GM19351 (cell line): ENCODE data around the gene TMOD1.

Experiments
- ATAC-seq: cut with Tn5 transposase; IDR thresholded peaks from one replicate; pipeline ENCODE4 v1.9.1; 2021; ENCODE audit warnings: mild to moderate bottlenecking, moderate library complexity; ENCODE audit not compliant: unreplicated experiment

TMOD1 gene

GRCh38 chr9:97515662-97516061 lies 14.2 kb downstream of the TMOD1 start:
- no peak for ATAC-seq

DNA sequence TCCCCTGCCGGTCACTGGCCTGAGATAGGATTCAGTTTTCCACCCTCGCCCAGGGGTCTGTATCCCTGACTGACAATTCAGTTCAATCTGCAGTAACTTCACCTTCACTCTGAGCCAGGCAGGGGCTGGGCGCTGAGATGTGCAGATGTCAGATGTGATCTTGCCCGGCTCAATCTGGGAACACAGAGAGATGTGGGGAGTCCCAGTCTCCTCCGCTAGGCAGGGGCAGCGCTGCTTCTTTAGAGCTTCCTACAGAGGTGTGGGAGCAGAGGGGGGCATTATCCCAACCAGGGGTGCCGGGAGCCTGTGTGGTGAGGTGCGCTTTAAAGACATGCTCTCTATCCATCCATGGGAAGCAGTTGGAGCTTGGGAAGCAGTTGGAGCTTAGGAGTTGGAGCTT lies 14.6 kb downstream of the TMOD1 start:
- ATAC-seq = no peak

DNA sequence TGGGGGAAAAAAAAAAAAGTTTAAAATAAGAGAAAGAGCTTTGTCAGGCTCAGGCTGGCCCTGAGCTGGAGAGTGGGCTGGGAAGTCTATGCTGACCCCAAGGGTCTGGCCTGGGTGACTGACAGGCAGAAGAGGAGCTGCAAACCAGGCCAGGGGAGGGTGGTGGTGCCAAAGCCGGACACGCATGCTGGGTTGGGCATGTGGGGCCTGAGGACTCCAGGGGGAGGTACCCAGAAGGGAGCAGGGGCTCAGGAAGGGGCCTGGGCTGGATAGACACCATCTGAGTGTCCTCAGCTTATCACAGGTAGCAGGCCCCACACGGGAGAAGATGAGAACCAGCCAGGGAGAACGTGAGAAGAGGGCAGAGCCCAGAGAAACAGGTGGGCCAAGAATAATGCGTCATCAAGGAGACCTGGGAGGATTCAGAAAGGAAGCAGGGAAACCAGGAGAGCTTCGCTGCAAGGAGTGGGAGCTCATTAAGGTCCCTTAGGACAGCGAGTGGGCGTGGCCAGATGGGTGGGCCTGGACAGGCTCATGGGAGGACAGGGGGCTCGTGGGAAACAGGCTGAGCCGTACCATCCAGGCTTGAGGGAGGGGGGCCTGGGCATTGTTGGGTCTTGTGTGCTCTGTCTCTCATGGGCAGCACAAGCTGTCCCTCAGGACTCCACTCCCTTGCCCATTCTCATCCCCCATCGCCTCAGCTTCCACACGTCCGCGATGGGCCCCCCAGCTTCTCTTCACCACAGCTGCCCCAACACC lies 16.0 kb downstream of the TMOD1 start:
- no peak for ATAC-seq

DNA sequence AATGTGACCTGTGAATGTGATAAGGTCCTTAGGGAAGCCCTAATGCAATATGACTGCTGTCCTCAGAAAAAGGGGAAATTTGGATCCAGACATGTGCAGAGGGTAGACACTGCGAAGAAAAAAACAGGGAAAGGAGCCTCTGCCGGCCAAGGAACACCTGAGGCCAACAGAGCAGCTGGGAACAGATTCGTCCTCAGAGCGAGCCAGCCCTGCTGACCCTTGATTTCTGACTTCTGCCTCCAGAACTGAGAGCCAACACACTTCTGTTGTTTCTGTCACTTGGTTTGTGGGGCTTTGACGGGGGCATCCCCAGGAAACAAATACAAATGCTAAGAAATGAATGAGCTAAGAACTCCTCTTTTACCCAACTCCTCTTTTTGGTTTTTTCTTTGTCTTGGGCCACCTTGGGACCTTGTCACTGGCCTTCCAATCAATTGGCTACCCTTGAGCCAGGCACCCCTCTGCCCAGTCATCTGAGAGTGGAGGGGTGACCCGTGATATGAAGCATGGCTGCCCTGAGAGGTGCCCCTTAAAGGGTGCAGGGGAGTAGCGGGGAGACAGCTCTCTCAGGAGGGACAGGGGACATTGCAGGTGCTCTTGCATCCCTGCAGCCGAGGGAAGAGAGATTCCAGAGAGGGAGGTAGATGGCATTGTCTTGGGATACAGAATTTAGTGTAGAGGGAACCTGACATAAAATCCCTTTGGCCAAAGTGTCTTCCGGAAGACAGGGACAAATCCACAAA lies 16.9 kb downstream of the TMOD1 start:
- no peak for ATAC-seq

- ATAC-seq = no peak
These were observed 17.4 kb downstream of the TMOD1 start for GRCh38 chr9:97518909-97519307.

GRCh38 chr9:97519441-97519970 lies 18.0 kb downstream of the TMOD1 start:
- ATAC-seq = no peak

- ATAC-seq = no peak
These were observed 20.3 kb downstream of the TMOD1 start for GRCh38 chr9:97521576-97522333.

DNA sequence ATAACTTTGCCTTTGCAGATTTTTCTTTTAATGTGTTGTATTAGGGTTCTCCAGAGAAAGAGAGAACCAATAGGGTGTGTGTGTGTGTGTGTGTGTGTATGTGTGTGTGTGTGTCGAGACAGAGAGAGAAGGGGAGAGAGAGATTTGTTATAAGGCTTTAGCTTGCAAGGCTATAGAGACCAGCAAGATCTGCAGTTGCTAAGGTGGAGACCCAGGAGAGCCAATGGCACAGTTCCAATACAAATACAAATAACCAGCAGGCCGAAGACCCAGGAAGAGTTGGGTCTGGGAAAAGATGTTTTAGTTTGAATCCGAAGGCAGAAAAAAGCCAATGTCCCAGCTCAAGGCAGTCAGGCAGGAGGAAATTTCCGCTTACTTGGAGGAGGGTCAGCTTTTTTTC lies 23.0 kb downstream of the TMOD1 start:
- ATAC-seq = no peak

DNA sequence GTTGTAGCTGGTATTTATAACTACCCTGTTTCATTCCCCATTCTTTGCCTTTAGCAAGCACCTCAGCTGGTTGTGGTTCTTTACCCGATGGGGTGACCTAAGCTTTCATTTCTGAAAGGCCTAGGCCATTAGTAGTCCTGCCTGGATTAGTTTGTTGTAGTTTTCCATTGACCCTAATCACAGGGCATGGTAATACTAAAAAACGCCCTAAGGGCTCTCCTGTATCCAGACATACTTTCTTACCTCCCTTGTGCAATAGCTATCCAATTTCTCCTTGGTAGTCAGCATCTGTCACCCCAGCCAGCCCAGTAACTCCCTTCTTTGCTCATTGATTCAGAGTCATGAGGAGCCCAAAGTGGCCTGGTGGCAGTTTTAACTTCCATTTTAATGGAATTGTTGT lies 24.0 kb downstream of the TMOD1 start:
- ATAC-seq = no peak

DNA sequence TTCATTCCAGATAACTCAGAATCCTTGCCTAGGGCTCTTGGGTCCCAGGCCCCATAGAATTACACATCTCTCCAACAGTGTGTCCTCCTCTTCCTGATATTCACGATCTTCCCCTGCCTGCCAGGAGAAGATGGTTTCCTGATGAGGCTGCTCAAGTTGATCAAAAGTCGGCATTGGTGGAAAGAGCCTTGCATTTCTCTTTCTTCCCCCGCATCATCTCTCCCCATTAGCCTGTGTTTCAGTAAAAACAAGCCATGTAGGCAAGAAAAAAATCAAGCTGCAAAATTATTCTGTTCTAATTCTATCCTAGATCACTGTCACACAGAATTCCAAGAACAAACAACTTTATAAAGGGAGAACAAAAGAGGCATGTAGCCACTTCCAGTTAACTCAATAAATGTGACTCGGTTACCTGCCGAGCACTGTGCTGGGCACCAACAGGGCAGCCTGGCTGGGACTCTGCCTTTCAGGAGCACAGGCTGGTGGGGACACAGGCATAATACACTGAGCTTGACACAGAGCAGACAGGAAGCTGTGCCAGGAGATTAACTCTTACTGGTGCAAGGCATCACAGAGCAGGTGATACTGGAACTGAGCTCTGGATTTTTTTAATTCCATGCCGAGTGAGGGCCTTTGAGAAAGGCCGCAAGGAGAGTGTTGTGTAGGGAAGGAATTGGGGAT lies 25.6 kb downstream of the TMOD1 start:
- no peak for ATAC-seq

GRCh38 chr9:97527626-97528528 lies 26.4 kb downstream of the TMOD1 start:
- no peak for ATAC-seq

DNA sequence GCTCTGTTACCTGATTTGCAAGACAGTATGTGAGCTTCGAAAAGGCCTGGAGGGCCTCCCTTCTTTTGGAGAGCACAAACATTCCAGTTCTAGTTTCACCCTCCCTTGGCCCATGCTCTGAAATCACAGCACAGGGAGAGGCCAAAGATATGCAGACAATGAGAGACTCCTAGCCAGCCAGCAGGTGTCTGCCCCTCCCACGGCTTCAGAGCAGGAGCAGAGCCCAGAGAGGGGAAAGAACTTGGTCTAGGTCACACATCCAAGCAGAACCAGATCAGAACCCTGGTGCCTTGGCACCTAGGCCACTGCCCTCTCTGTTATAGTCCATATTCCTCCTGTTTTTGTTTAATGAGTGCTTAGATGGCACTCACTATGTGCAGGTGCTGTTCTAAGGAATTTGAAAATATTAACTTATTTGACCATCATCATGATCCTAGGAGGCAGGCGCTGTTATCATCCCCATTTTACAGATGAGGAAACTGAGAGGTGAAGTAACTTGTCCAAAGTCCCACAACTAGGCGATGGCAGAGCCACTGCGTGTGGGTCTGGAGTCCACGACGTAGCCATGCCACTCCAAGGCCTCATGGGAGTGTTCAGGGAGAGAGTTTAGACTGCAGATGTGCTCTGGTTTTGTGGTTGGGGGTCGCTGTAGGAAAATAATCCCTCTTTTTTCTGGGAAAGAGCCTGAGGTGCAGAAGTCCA lies 27.2 kb downstream of the TMOD1 start:
- no peak for ATAC-seq

- ATAC-seq = peak; percentile 91
These were observed 28.1 kb downstream of the TMOD1 start for GRCh38 chr9:97529363-97530076.

DNA sequence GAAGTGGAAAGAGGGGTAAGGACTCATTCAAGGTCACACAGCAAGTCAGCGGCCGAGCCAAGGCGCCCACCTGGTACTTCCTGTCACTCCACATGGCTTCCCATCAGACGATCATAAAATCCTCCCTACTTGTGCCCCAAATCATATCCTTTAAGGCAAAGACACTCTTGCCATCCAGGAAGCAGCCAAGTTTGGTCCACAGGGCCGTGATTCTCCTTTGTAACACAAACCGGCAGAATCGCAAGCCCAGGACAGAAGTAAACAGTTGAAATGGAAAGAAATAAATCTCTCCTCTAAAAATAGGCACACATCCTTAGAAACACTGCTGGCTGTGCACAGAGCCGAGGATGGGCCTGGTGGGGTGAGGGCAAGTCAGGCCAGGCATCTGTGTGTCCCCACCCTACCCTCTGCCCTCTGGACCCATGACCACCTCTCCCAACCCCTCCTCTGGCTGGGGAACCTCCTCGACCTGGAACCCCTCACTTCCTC lies 30.5 kb downstream of the TMOD1 start:
- ATAC-seq = no peak

- no peak for ATAC-seq
These were observed 32.7 kb downstream of the TMOD1 start for GRCh38 chr9:97534185-97534584.

DNA sequence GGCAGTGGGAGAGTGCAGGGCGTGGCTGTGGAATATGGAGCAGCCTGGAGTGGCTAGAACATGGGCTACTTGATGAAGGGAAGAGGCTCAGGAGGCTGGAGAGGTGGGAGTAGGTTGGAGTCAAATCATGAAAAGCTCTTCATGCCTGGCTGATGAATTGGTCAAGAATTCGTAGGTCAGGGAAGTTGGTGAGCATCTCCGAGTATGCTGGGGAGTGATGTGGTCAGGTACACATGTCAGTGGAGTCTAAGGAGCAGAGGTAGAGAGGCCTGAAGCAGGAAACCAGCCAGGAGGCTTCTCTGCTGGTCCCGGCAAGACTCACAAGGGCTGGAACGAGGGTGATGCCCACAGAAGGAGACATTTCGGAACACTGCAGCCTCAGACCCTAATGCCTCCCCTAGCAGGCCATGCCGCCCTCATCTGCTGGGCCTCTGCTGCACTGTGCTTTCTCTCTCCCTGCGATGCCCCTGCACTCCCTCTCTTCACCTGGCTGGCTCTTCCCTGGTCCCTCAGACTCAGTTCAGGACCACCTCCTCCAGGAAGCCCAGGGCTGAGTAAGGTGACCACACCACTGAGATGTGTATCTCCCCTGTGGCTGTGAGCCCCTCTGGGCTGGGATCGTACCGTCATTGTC lies 33.6 kb downstream of the TMOD1 start:
- ATAC-seq = no peak

DNA sequence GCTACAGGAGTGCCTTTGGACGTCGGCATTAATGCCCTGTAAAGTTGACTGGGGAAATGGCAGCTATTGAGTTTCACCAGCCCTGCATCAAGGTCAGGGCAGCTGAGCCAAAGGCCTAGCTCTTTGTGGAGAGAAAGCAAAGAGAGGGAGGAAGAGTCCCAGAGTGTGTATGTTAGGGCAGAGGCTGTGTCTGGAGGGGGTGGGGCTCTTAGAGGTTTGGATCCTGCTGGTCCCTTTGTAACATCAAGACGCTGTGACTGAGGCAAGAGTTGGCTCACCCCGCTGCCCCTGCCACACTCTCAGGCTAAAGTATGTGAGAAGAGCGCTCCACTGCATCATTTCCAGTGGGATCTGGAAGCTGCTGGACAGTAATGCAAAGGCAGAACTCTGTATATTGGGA lies 34.3 kb downstream of the TMOD1 start:
- ATAC-seq = no peak

DNA sequence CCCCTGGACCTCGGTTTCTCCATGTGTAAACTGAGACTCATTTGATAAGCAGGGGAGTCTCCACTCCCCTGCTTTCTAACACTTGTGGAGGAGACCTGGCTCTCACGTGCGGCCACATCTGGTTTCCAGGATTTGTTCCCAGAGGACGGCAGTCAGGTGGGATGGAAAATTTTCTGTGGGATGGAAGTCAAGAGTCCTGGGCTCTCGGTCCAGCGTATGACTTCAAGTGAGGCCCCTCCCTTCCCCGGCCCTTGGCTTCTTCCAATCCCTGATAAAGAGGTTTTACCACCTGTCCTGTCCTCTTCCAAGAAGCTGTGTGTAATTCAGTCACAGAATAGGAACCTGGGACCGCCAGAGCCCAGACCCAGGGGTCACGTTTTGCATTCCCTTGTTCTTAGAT lies 35.0 kb downstream of the TMOD1 start:
- no peak for ATAC-seq
